Measurements from ENCODE around the gene PROS1.
"Not testable (repeated sequence)": the region's sequence is repeated elsewhere in the genome, so short reads cannot be mapped to it uniquely, and the experiment has no call there.

PROS1 gene

GRCh38 chr3:93861017-93861416 is 112.7 kb downstream of the PROS1 start:
- no peak for DNase-seq

DNA sequence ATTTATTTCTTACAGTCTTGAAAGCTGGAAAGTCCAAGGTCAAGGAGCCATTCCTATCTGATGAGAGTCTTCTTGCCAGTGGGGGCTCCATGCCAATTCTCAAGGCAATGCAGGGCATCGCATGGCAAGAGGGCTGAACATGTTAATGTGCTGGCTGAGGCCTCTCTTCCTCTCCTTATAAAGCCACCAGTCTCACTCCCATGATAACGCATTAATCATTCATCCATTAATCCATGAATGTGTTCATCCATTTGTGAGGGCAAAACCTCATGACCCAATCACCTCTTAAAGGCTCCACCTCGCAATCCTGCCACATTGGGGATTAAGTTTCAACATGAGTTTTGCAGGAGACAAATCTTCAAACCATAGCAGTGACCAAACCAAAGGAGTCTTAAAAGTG is 118.3 kb downstream of the PROS1 start:
- no peak for DNase-seq

DNA sequence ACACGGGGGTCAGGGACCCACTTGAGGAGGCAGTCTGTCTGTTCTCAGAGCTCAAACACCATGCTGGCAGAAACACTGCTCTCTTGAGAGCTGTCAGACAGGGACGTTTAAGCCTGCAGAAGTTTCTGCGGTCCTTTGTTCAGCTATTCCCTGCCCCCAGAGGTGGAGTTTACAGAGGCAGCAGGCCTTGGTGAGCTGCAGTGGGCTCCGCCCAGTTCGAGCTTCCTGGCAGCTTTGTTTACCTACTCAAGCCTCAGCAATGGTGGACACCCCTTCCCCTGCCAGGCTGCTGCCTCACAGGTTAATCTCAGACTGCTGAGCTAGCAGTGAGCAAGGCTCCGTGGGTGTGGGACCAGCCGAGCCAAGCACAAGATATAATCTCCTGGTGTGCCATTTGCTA is 121.5 kb downstream of the PROS1 start:
- not testable (repeated sequence) for DNase-seq

- no peak for DNase-seq
Measured at GRCh38 chr3:93843981-93844380, 129.7 kb downstream of the PROS1 start.

DNA sequence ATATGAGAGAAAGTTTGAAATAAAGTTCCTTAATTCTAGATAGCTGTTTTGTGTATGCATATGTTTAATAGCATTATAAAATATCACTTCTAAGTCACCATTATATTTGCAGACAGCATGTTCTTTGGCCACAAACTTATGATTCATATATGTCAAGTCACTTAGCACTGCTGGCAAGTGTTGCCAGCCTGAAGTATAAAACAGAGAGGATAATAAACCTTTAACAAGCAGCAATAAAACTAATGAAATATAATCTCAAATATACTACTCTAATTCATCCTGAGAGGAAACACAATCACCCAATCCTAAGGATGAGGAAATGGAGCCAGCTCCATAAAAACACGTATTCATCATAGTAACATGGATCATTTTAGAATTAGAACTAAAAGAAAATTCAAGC is 134.5 kb downstream of the PROS1 start:
- not testable (repeated sequence) for DNase-seq

Measured in activated T-cell treated with anti-CD3 and anti-CD28 coated beads, Interleukin-2, amount 50 U/mL, for 1 hour (primary cell).